ENCODE results near the gene HTR4.

The HTR4 gene

DNA sequence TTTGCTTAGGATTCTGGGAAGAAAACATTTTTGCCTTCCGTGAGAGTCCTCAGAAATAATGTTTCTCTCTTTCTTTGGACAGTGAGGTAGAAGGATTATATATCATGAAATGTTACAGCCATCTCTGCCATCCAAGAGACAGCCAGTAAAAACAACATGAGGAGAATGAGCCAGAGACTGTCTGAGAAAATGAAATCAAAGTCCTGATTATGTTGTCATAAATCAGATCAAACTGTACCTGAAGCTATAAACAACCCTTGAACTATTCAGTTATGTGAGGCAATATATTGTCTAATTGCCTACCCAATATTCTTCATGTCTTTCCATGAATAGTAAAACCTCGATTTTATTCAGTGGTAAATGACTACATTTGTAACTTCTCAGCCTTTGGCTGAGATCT lies 9.2 kb upstream of the HTR4 start:
- no peak for DNase-seq (ENCODE audit: low spot score)

DNA sequence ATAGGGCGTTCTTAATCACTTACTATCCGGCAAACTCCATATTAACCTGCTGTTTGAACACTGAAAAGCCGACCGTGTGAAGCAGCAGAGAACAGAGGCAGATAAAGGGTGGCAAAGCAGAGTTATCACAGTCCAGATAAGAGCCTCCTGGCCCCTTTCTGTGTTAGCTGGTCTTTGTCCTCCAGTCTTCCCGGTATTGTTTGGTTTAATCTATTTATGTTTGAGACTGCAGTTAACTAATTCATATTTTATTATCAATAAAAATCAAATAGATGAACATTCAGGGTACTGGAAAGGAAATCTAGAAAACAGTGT lies 6.0 kb upstream of the HTR4 start:
- no peak for DNase-seq (ENCODE audit: low spot score)

DNA sequence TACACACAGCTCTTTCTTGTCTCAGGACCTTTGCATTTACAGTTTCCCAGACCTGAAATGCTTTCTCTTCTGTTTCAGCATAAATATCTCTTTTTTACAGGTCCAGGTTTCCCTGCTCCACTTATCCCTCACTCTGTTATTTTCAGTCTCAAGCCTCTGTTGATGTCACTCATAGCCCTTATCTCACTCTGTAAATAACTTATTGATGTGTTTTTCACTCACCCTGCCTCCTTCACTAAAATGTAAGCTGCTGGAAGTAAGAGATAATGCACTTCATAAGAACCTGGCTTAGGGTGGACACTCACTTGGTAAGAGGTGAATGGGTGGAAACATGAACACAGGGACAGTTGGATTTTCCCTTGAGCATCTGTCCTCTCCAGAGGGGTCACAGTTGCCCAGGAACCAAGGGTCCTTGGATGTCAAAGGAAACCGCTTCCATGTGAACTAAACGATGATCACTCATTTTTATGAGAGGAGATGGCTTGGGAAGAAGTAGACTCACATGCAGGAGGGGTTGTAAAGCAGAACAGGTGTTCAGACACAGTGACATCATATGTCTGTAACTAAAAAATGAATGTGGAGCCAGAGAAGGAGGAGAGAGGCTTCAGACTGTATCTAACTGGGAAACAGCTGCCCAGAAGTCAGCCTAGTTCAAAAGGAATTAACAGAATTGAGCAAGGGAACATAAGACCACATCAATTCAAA lies 5.5 kb upstream of the HTR4 start:
- DNase-seq (ENCODE audit: low spot score), result no peak

DNA sequence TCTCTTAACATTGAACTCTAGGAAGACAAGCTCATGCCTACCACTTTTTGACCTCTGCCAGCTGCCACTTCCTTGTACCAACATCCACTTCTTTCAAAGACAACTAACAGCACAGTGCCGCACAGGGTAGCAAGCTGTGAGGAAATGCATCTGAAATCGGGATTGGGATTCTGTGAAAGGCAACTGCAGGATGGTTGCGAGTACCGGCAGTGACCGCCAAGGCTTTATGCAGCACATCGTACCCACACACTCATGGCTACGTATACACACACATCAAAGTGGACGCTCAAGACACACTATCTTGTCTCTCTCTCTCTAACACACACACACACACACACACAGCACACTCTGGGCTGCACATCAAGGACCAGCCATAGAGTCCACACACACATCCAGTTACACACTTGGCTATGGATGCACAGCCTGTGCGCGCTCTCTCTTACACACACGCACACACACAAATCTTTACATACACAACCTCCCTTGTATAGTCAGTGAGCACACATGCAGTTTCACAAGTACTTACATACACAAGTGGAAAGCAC lies 964 bp downstream of the HTR4 start:
- no peak for DNase-seq (ENCODE audit: low spot score)

DNA sequence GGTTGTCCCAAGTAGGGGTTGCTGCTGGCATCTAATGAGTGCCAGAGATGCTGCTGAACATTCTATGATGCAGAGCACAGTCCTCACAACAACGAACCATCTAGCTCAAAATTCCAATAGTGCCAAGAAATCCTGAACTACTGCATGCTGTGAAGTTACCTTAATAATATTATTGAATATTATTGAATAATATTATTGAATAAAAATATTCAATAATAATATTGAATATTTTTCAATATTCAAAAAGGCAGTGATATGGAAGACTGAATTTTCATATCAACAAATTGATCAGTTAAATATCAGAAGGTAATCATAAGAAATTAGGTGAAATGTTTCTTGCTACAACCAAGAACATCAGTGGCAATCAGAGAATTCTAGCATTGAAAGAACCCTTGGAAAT lies 2.8 kb downstream of the HTR4 start:
- no peak for DNase-seq (ENCODE audit: low spot score)

DNA sequence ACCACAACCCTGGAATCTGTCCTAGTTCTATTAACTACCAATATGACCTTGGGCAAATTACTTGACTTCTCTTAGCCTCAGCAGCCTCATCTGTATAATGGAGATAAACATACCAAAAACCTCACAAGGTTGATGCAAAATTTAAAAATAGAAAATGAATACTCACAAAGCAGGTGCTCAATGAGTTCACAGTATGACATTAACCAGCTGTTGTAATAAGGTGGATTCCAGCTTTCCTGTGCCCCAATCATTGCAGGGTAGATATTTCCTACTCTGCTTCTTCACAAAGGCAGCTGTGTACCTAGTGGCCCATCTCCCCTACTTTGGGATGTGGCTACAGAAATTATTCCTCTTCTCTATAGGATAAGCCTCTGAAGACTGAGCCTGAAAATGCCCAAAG lies 8.8 kb downstream of the HTR4 start:
- no peak for DNase-seq (ENCODE audit: low spot score)

DNA sequence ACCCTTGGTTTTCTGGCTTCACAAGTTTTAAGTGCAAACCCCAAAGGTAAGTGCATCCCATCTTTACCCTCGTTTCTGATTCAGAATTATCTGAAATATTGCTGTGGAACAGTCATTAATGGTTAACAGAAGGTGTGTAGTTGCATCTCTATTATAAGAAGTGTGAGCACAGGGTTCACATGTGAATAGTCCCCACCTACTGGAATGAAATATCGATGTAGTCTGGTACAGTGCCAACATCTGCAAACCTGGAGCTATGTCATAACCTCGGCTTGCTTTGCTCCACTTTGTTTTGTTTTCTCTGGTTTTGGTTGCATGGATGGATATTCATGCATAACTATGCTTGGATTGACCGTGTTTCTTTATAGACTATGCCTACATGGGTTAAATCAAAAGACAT lies 12.6 kb downstream of the HTR4 start:
- no peak for DNase-seq (ENCODE audit: low spot score)

DNA sequence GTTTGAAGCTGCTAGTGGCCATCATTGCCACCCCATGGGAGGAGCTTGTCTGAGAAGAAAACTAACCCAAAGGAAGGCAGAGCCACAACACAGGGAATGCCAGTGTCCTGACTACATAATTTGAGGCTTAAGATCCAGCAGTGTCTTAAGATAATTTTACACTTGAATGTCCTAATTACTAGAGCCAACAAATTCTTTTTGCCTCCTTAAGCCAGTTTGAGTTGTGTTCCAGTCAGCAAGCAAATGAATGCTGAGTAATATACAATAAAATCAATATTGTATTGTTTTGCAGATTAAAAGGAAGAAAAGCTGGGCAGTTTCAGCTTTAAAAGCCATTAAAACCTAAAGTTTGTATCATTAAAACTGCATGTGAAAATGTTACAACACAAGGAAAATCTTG lies 13.9 kb downstream of the HTR4 start:
- no peak for DNase-seq (ENCODE audit: low spot score)

DNA sequence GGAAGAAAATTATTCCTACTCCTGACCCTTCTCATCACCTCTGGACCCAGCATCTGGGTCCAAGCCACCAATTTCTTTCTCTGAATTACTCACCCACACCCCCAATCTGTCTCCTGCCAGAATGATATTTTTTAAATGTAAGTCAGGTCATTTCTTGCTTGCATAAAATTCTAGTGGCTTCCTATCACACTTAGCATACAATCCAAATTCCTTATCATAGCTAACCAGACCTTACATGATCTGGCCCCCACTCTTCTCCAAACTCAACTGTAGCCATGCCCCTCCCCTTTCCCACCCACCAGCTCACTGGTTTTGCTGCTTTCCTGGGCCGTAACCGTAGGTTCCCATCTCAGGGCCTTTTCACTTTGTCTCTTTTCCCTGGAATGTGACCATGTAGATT lies 15.2 kb downstream of the HTR4 start:
- no peak for DNase-seq (ENCODE audit: low spot score)

DNA sequence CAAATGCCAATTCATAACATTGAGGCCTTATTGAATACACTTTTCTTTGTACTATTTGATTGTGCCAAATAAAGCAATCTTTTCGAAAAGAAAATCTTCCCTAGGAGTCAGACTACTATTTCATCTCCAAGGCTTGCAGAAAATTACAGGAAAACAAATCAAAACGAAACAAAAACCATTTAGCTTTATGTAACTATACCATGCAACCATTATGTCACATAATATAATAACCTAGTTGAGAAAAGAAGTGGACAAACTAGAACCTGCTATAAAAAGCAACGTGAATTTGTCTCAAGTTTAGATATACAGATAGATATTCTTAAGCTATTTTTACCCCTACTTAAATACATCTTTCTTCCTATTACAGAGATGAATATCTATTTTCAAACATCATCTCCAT lies 18.0 kb downstream of the HTR4 start:
- DNase-seq (ENCODE audit: low spot score), result no peak

DNA sequence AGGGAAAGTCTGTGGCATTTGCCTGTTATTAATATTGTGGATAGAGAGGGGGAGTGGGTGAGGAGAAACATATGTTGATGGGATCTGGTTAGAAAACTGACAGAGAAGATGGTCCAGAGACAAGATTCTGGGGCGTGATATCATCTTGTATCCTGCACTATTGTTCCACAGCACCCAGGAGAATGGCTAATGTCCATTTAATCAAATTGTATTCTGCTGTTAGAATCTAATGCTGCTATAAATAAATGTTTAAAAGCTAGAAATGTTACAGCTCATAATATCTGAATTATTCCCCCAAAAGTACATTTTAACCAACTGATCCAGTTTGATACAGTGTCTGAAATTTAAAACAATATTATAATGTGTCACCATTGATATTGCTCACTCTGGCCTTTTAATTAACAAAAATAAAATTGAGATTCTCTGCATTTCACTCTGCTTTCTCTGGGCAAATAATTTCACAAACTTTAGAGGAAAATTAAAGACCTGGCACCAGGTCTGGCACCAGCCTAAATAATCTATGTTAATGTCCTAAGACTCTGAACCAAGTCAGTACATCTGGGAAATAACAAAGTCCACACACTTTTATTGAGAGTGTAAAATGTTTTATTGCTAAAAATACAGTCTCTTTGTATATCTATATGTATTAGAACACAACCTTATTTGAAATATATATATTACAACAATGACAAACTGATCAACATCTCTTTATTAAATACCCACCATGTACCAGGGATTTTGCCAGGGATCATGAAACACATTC lies 18.8 kb downstream of the HTR4 start:
- DNase-seq (ENCODE audit: low spot score), result no peak

DNA sequence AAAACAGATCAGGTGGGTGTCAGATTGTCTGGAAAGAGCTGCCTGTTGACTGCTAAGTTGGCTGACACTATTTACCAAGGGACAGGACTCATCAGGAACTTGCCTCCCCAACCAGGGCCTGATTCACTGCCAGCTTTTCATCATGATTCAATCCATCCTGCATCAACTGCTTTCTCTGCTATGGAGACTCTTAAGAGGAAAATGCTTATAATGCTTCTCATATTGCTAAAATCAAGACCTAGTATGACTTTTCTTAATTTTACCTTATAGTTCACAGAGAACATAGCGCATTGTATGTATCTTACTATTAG lies 21.3 kb downstream of the HTR4 start:
- DNase-seq (ENCODE audit: low spot score), result no peak

DNA sequence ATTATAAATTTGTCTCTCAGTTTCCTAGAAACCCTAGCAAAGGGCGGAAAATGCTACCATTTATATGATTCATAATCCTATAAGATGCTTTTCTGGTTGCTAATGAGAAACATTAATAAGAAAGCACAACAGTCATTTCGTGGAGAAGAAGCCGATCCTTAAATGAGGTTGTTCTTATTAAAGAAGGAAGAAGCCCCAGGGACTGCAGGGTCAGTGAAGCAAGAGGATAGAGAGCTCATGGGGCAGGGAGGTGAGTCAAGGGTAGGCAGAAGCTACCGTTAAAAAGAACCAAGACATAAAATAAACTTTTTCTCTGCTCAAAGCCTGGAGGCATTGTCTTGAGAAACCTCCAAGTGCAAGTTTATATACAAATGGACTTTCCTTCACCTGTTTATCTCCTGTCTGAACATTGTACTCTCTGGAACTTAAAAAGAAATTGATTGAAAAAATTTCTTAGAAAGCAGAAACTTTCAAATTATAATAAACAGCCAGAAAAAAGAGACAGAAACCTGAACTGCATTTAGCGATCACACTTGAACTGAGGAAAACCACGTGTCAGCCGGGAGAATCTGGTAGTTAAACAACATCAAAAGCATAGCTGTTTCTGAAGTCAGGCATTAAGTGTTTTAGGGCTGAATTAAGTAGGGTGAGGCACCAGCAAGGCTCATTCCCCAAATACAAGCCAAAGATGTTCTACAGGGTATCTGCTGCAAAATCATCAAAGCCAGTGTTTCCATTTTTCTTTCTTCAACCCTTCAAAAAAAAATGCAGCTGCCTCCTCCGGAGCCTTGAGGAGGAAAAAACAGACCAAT lies 21.9 kb downstream of the HTR4 start:
- DNase-seq (ENCODE audit: low spot score), result no peak

DNA sequence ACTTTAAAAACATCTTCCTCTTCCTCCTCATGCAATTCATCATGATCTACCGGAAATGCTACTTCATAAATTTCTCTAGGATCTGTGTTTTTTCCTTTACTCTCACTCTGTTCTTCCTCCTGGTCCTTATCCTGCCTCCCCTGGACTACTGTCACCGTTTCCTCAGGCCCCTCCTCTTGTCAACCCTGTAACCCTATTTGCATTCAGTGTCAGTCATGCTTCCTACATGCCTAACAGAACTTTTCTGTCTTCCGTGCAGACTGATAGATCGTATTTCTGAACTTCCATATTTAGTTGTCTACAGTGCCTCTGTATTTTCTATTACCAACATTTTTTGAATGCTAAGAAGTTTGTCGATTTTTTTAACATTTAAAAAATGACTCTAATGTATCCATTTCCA lies 27.3 kb downstream of the HTR4 start:
- DNase-seq (ENCODE audit: low spot score), result no peak

DNA sequence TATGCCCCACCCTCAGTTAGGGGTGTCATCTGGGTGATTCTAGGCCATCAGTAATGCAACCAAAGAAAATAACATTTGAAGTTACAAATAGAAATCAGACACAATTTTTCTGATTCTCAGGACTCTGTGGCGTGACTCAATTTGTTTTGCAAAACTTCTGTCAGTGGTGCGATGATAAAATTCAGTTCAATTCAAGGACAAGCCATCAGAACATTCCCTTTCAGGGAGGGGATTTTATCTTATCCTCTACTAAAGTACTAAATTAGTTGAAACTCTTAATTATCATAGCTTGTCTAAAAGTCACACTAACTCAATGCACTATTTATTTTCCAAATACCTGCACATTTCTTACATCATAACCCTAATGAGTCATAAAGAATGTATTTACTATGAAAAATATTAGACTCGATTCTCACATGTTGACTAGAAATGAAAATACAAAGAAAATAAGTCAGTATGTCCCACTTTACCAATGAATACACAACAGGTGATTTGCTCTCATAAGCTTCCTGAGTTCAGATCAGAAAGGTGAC lies 28.2 kb downstream of the HTR4 start:
- no peak for DNase-seq (ENCODE audit: low spot score)

DNA sequence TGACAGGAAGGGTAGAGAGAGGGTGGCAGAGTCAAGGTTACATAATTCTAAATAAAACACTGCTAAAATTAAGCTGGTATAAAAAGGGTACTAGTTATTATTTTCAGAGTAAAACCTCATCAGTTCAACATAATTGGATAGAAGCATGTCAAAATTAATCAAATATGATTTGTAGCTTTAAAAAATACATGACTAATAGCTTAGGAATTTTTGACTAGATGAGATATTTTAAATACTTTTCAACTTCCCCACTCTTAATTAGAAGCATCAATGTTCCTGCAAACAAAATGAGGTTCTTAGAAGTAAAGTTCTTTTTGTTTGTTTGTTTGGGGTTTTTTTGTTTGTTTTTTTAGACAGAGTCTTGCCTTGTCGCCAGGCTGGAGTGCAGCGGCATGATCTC lies 29.1 kb downstream of the HTR4 start:
- DNase-seq (ENCODE audit: low spot score), result no peak

DNA sequence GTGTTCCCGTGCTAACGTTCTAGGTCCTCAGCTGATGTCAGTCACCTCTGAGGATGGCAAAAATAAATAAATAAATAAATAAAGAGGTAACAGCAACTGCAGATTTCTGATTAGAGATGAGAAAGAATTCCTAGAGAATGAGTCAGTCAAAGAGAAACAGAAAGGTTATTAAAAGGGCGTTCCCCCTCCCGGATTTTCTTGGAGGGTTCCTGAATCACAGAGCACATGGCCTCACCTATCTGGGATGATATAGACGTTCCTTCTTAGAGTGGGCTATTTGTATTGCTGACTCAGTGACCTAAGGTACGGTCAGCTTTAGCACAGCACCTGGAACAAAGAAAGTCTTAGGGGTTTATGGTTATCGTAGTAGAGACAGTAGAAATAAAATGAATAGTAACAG lies 30.6 kb downstream of the HTR4 start:
- DNase-seq (ENCODE audit: low spot score), result no peak

DNA sequence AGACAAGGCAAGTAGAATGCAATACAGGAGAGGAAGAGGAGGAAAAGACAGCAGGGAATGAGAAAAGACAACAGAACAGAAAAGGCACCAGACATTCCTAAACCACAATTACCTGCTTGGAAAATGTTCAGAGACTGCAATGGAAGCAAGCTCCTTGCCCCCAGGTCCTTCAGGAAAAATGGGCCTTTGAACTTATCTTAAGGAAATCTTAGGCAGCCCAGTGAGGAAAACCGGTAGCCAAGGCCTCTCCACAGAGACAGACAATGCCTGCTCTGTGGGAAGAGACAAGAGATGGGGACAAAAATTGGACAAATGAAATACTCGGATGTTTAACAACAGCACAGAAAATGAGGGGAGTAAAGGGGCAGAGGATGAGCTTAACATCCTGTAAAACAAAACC lies 31.2 kb downstream of the HTR4 start:
- no peak for DNase-seq (ENCODE audit: low spot score)

DNA sequence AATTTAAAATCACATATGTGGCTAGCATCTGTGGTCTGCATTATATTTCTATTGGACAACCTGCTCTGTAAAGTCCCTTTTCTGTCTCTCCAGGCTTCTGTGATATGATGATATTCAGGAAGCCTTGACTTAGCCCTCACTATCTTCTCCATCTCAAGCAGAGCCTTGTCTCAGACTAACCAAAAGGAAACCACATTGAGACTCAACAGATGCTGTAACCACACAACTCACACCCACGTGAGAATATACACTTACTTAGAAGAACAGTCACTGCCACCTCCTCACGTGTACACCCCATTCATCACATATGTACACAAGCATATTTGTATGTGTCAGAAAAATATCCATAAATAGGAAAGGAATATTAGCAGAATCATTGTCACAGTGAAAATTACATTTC lies 33.6 kb downstream of the HTR4 start:
- DNase-seq (ENCODE audit: low spot score), result peak; percentile 31

DNA sequence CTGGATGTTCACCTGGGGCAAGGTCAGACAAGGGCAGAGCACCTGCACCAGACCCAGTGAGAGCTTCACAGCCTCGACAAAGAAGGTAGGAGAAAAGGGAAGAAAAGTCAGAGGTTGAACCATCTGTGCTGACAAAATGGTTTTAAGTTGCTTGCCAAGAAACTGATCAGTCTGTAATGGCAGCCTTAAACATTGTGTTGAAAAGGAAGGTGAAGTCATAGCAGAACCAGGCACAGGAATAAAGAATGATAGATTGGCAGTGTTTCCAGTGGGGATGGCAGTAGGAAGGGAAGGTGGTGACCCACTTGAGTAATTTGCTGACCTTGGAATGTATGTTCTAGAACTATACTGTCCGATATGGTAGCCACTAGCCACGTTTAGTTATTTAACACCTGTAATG lies 34.2 kb downstream of the HTR4 start:
- DNase-seq (ENCODE audit: low spot score), result no peak

DNA sequence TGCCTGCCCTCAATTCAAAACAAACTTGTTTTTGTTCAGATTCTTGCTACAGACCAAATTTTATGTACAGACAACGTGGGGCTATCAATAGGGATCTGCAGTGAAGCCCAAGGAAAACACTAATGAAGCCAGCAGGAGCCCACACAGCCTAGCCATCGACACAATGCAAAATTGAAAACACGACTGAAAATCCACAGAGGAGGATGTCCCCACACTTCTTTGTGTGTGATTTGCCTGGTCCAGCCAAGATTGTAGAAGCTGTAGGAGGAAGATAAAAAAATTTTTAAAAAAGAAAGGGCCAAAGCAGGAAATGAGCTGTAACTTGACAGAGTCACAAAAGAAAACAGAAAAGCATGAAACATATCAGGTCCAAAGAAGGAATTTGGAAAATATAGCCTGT lies 34.8 kb downstream of the HTR4 start:
- no peak for DNase-seq (ENCODE audit: low spot score)

DNA sequence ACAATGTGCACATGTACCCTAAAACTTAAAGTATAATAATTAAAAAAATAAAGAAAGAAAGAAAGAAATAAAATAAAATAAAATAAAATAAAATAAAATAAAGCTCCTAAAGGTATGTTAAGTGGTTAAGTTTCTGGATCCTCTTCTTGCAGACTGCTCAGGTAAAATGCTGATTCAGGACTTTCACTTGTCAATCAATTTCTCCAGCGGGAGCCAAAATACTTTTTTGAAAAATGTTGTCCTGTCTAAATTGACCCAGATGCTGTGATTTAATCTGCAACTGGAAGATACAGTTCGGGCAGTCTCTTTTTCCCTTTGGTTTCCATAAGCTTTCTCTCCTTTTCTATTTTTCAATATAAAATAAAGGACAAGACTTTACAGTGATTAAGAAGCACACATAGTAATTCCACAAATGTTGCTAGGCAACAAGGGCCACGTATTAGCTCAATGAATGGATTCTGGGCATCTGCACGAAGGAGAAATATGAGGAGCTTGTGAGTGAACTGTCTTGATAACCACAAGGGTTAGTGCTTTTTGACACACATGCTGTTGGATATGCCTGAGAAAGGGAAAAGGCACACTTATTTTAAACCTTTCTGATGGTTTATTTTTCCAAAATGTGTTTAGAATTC lies 38.6 kb downstream of the HTR4 start:
- DNase-seq (ENCODE audit: low spot score), result no peak

DNA sequence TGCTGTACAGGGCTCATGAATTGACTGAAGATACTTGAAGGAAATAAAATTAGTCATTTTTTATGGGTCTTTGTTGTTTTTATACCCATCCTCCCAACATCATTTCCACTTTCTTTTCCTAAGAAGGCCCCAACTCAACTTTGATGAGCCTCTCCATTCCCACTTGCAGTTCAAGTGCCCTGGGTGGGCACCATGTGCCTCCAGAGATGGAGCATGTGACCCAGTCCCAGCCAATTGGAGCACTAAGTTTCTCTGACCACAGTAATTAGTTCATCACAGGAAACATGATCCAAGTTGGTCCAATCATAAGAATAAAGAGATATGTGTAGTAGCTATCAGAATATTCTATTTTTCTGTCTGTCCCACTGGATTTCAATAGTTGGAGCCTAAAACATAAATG lies 46.9 kb downstream of the HTR4 start:
- DNase-seq (ENCODE audit: low spot score), result no peak

All from CD4-positive, alpha-beta T cell treated with Interleukin-15 for 4 hours (primary cell).